Left renal cortex interstitium (tissue), 4 donors: Measurements from ENCODE around the gene IRF8. TPM values are rescaled to one million over a fixed set of nuclear protein-coding genes. Genes with fewer than 3 reads are reported as not detected.
A peak's percentile ranks its signal among the peaks of the same experiment; 100 is the strongest.

Source experiments
- DNase-seq, 4 donors: peaks; one replicate each; pipeline ENCODE4 v3.0.0-alpha.2; 2013; ENCODE audit warnings: low read depth in 4 of 4, low spot score in 2 of 4, missing footprints in 1 of 4
- polyA plus RNA-seq, 4 donors: library from polyadenylated mRNA; unstranded; fragments of 120-200 nt; gene quantifications; one replicate each; pipeline ENCODE4 v1.2.1, GENCODE V29; 2013; ENCODE audit not compliant: insufficient read length in 4 of 4

Gene IRF8
- polyA plus RNA-seq, 4 donors = 3.9 to 6.6 (median 5.8) TPM

GRCh38 chr16:85911251-85911930 lies 12.4 kb downstream of the IRF8 start:
- DNase-seq = no peak

GRCh38 chr16:85912211-85912974 lies 13.4 kb downstream of the IRF8 start:
- DNase-seq = no peak

DNA sequence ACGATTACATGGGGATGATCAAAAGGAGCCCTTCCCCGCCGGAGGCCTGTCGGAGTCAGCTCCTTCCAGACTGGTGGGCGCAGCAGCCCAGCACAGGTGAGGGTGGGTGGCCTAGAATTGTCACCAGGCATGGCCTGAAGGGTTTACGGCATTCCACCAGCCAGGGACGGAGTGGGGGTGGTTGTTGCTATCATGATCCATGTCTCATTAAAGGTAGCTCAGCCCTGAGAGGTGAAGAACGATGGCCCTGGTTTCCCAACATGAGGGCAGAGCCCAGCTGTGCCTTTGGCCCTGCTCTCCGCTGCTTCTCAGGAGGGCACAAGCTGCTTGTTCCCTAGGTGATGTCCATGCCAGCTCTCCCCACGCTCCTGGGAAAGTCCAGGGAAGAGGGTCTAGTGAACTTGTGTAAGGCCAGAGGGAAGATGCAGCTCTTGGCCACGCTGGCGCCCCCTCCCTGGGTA lies 14.2 kb downstream of the IRF8 start:
- no peak for DNase-seq

GRCh38 chr16:85913688-85914422 lies 14.9 kb downstream of the IRF8 start:
- no peak for DNase-seq

DNA sequence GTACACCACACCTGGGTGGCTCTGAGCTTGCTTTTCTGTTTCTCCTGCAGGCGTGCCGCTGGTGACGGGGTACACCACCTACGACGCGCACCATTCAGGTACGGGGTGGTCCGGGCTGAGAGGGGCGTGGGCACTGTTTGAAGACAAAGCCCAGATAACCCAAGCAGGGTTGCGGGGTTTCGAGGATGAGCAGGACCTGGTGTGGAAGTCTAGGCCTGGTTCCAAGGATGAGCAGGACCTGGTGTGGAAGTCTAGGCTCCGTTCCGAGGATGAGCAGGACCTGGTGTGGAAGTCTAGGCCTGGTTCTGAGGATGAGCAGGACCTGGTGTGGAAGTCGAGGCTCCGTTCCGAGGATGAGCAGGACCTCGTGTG lies 15.4 kb downstream of the IRF8 start:
- DNase-seq = no peak

GRCh38 chr16:85915125-85915845 lies 16.3 kb downstream of the IRF8 start:
- no peak for DNase-seq

GRCh38 chr16:85916141-85916890 lies 17.4 kb downstream of the IRF8 start:
- no peak for DNase-seq

DNA sequence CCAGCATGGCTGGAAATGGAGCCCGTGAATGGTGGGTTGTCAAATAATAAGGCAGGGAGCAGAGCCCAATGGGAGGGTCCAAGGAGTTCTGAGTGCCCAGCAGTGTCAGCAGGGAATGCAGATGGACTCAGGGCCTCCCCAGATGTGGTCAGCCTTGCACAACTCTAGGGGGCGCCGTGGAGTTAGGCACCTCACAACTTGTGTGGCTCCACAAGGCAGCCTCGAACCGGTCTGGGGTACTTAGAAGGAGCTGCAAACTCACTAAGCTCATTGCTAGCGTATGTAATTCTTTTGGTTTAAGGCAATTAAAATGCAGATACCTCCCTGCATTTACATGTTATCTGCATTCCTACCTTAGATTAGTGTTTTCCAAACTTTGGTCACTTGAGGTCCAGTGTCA lies 18.1 kb downstream of the IRF8 start:
- no peak for DNase-seq

DNA sequence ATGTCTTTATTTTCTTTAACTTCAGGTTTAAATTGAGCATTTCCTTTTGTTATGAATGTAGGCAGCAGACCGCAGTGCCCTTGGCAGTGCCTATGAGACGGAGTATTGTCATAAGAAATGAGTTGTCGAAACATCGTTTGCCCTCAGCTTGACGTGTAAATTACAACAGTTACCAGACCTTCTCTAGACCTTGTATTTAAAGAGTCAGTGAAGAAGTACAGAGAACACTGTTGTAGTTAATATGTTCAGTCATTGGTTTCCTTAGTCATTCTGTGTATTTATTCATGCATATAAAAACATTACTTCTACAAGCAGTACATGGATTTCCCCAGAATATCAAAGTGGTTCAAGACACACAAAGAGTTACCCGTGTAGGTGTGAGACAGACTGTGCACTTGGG lies 19.0 kb downstream of the IRF8 start:
- DNase-seq = no peak

- DNase-seq = no peak
Measured at GRCh38 chr16:85918436-85918835, 19.5 kb downstream of the IRF8 start.

- DNase-seq = no peak
Measured at GRCh38 chr16:85919271-85920267, 20.6 kb downstream of the IRF8 start.

- DNase-seq = no peak
Measured at GRCh38 chr16:85921026-85921425, 22.1 kb downstream of the IRF8 start.

- no peak for DNase-seq
Measured at GRCh38 chr16:85923153-85924021, 24.4 kb downstream of the IRF8 start.

GRCh38 chr16:85924675-85925074 lies 25.7 kb downstream of the IRF8 start:
- no peak for DNase-seq

DNA sequence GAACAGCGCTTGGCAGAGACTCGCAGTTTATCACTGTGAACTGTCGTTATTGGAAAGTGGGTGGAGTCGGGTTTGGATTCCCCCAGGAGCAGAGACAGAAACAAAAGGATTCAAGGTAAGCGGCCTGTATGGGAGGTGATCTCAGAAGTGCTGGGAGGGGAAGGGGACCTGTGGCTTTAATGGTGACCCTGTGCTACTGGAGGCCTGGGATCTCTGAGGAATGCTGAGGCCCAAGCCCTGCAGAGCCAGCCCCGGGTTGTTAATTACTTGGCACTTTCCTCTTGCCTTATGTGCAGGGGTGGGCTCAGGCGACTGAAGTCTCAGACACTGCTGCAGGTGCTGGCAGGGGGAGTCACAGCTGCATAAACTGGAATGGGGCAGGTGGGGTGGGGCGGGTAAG lies 27.4 kb downstream of the IRF8 start:
- no peak for DNase-seq

- DNase-seq = no peak
Measured at GRCh38 chr16:85927371-85927770, 28.4 kb downstream of the IRF8 start.

GRCh38 chr16:85927959-85928358 lies 29.0 kb downstream of the IRF8 start:
- no peak for DNase-seq

DNA sequence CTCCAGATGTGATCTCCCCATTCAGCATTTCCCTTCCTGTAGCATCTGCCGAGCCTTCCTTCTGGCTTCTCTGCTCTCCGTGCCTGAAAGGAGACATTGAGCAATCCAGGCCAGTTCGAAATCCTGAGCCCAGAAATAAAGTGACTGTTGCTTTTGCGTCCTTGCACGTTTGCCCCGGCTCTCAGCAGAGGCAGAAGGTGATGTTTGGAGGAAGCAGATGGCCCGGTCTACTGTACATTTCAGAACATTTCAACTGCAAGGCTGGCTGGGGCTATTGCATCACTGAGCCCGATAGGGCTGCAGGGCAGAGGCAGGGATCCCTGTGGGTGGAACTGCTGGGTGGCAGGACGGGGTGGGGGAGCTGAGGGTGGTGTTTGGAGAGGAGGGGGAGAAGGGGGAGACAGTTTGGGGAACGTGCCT lies 29.4 kb downstream of the IRF8 start:
- peak in 1 of 4 donors; percentile 19 for DNase-seq
